Activated CD4-positive, alpha-beta T cell treated with anti-CD3 and anti-CD28 coated beads, Interleukin-2, amount 10 ng/mL, durations not matched to agents 7 days and 5 days (primary cell): ENCODE results near the gene ITIH4. TPM values are rescaled to one million over a fixed set of nuclear protein-coding genes. Genes with fewer than 3 reads are reported as not detected.

Source experiments
- CTCF ChIA-PET: fragments of 350-600 bp; sonication (Branson Sonifier 250); formaldehyde crosslinking; loops from one replicate; lab custom pipeline; 2021; ENCODE audit warnings: antibody characterized with exemption; lab: Charles Lee
- POLR2A ChIA-PET: fragments of 350-600 bp; sonication (Branson Sonifier 250); formaldehyde crosslinking; loops from one replicate; lab custom pipeline; 2021; ENCODE audit warnings: antibody characterized with exemption; lab: Charles Lee
- DNase-seq: peaks from one replicate; pipeline ENCODE4 v3.0.0-alpha.2; 2020
- H3K27ac Mint-ChIP-seq: one replicate; pipeline ENCODE4 v1.8.0; 2021; ENCODE audit warnings: mild to moderate bottlenecking, moderate library complexity, mixed read lengths
- H3K27me3 Mint-ChIP-seq: one replicate; pipeline ENCODE4 v1.8.0; 2021; ENCODE audit warnings: mixed read lengths
- H3K36me3 Mint-ChIP-seq: one replicate; pipeline ENCODE4 v1.8.0; 2021; ENCODE audit warnings: low read depth, mixed read lengths
- H3K4me1 Mint-ChIP-seq: one replicate; pipeline ENCODE4 v1.8.0; 2021; ENCODE audit warnings: mixed read lengths
- H3K4me3 Mint-ChIP-seq: one replicate; pipeline ENCODE4 v1.8.0; 2021; ENCODE audit warnings: mild to moderate bottlenecking, moderate library complexity, mixed read lengths
- H3K9me3 Mint-ChIP-seq: one replicate; pipeline ENCODE4 v1.8.0; 2021; ENCODE audit warnings: mixed read lengths
- total RNA-seq, 2 experiments: library from RNA; stranded (reverse); gene quantifications; one replicate each; pipeline ENCODE4 v1.2.3, GENCODE V29; 2021

Gene ITIH4
- total RNA-seq, 2 experiments from 2014 or later, result 25.5 to 28.6 TPM

- no peak overlapping the region for H3K4me3 Mint-ChIP-seq
- H3K36me3 Mint-ChIP-seq, result no peaks in the 10 kb centered on the region
- ChIA-PET CTCF (interaction anchor here (1.2 to 1.7 kb wide), 3 partner anchors 9 to 24 kb away, joined by 4 to 5 read pairs (median 4); partner anchors contain the start of gene NEK4), POLR2A (no interaction called here)
- DNase-seq, result no peak
- no peak overlapping the region for H3K27ac Mint-ChIP-seq
- no peaks in the 10 kb centered on the region for H3K9me3 Mint-ChIP-seq
- H3K4me1 Mint-ChIP-seq, result no peaks in the 10 kb centered on the region
- H3K27me3 Mint-ChIP-seq, result no peaks in the 10 kb centered on the region
These were observed 38.5 kb downstream of the ITIH4 start for GRCh38 chr3:52791928-52792327.

GRCh38 chr3:52791366-52791765 lies 39.1 kb downstream of the ITIH4 start:
- Mint-ChIP-seq H3K4me1 (no peaks in the 10 kb centered on the region), H3K27me3 (no peaks in the 10 kb centered on the region), H3K27ac (no peak overlapping the region), H3K4me3 (no peak overlapping the region), H3K36me3 (no peaks in the 10 kb centered on the region), H3K9me3 (no peaks in the 10 kb centered on the region)
- POLR2A ChIA-PET, result no interaction called here
- no peak for DNase-seq
- CTCF ChIA-PET, result interaction anchor here (1.2 to 1.7 kb wide), 2 partner anchors 21 to 24 kb away, joined by 4 to 5 read pairs; partner anchors contain the start of gene NEK4

- no peaks in the 10 kb centered on the region for H3K27me3 Mint-ChIP-seq
- DNase-seq, result no peak
- no peak overlapping the region for H3K4me3 Mint-ChIP-seq
- H3K4me1 Mint-ChIP-seq, result no peaks in the 10 kb centered on the region
- ChIA-PET CTCF (interaction anchor here (1.0 to 1.7 kb wide), 2 partner anchors 20 to 102 kb away, joined by 3 to 5 read pairs; partner anchors contain the start of gene NEK4), POLR2A (no interaction called here)
- H3K36me3 Mint-ChIP-seq, result no peaks in the 10 kb centered on the region
- no peak overlapping the region for H3K27ac Mint-ChIP-seq
- H3K9me3 Mint-ChIP-seq, result no peaks in the 10 kb centered on the region
These were observed 39.7 kb downstream of the ITIH4 start for GRCh38 chr3:52790741-52791140.

GRCh38 chr3:52790337-52790736 lies 40.1 kb downstream of the ITIH4 start:
- POLR2A ChIA-PET, result no interaction called here
- Mint-ChIP-seq H3K4me1 (no peaks in the 10 kb centered on the region), H3K4me3 (no peak overlapping the region), H3K36me3 (no peaks in the 10 kb centered on the region), H3K27ac (no peak overlapping the region), H3K27me3 (no peaks in the 10 kb centered on the region), H3K9me3 (no peaks in the 10 kb centered on the region)
- no peak for DNase-seq
- CTCF ChIA-PET, result interaction anchor here (0.6 to 1.0 kb wide), 4 partner anchors 25 to 263 kb away, joined by 3 read pairs; no protein-coding TSS in a partner anchor

GRCh38 chr3:52789746-52790040 lies 40.8 kb downstream of the ITIH4 start:
- ChIA-PET POLR2A (no interaction called here), CTCF (interaction anchor here (0.6 to 1.0 kb wide), 3 partner anchors 24 to 263 kb away, joined by 3 read pairs; no protein-coding TSS in a partner anchor)
- no peak overlapping the region for H3K4me3 Mint-ChIP-seq
- H3K36me3 Mint-ChIP-seq, result no peaks in the 10 kb centered on the region
- H3K27me3 Mint-ChIP-seq, result no peaks in the 10 kb centered on the region
- no peaks in the 10 kb centered on the region for H3K4me1 Mint-ChIP-seq
- no peaks in the 10 kb centered on the region for H3K9me3 Mint-ChIP-seq
- no peak for DNase-seq
- no peak overlapping the region for H3K27ac Mint-ChIP-seq

- Mint-ChIP-seq H3K4me1 (no peaks in the 10 kb centered on the region), H3K4me3 (no peak overlapping the region), H3K9me3 (no peaks in the 10 kb centered on the region), H3K27me3 (no peaks in the 10 kb centered on the region), H3K36me3 (no peaks in the 10 kb centered on the region), H3K27ac (no peak overlapping the region)
- POLR2A ChIA-PET, result no interaction called here
- DNase-seq, result no peak
- CTCF ChIA-PET, result interaction anchor here (1.0 kb wide), 1 partner anchor 24 kb away, joined by 3 read pairs; no protein-coding TSS in a partner anchor
These were observed 41.4 kb downstream of the ITIH4 start for GRCh38 chr3:52788890-52789745.

- Mint-ChIP-seq H3K4me1 (no peaks in the 10 kb centered on the region), H3K27me3 (no peaks in the 10 kb centered on the region), H3K4me3 (no peak overlapping the region), H3K27ac (no peak overlapping the region), H3K36me3 (no peaks in the 10 kb centered on the region), H3K9me3 (no peaks in the 10 kb centered on the region)
- DNase-seq, result no peak
- CTCF ChIA-PET, result no interaction called here
- POLR2A ChIA-PET, result no interaction called here
These were observed 42.5 kb downstream of the ITIH4 start for GRCh38 chr3:52787672-52788625.

GRCh38 chr3:52787246-52787645 lies 43.2 kb downstream of the ITIH4 start:
- Mint-ChIP-seq H3K27me3 (peaks cover 2% of the 10 kb centered on the region), H3K9me3 (no peaks in the 10 kb centered on the region), H3K27ac (no peak overlapping the region), H3K4me1 (no peaks in the 10 kb centered on the region), H3K36me3 (no peaks in the 10 kb centered on the region), H3K4me3 (no peak overlapping the region)
- CTCF ChIA-PET, result no interaction called here
- POLR2A ChIA-PET, result no interaction called here
- no peak for DNase-seq

GRCh38 chr3:52786330-52787215 lies 43.9 kb downstream of the ITIH4 start:
- H3K4me3 Mint-ChIP-seq, result no peak overlapping the region
- no peaks in the 10 kb centered on the region for H3K9me3 Mint-ChIP-seq
- DNase-seq, result no peak
- POLR2A ChIA-PET, result no interaction called here
- no peak overlapping the region for H3K27ac Mint-ChIP-seq
- no peaks in the 10 kb centered on the region for H3K4me1 Mint-ChIP-seq
- peaks cover 7% of the 10 kb centered on the region for H3K27me3 Mint-ChIP-seq
- no peaks in the 10 kb centered on the region for H3K36me3 Mint-ChIP-seq
- CTCF ChIA-PET, result no interaction called here

GRCh38 chr3:52784931-52785590 lies 45.4 kb downstream of the ITIH4 start:
- no peaks in the 10 kb centered on the region for H3K9me3 Mint-ChIP-seq
- POLR2A ChIA-PET, result interaction anchor here (0.6 kb wide), 1 partner anchor 224 kb away, joined by 8 read pairs; no protein-coding TSS in a partner anchor
- H3K27me3 Mint-ChIP-seq, result peaks cover 12% of the 10 kb centered on the region
- no peaks in the 10 kb centered on the region for H3K36me3 Mint-ChIP-seq
- H3K4me1 Mint-ChIP-seq, result no peaks in the 10 kb centered on the region
- CTCF ChIA-PET, result interaction anchor here (0.6 to 2.1 kb wide), 3 partner anchors 14 to 492 kb away, joined by 4 to 9 read pairs (median 7); no protein-coding TSS in a partner anchor
- H3K4me3 Mint-ChIP-seq, result no peak overlapping the region
- no peak overlapping the region for H3K27ac Mint-ChIP-seq
- DNase-seq, result no peak

GRCh38 chr3:52784021-52784621 lies 46.4 kb downstream of the ITIH4 start:
- H3K27me3 Mint-ChIP-seq, result peaks cover 12% of the 10 kb centered on the region
- no peak for DNase-seq
- ChIA-PET POLR2A (no interaction called here), CTCF (interaction anchor here (0.6 to 2.1 kb wide), 2 partner anchors 15 to 493 kb away, joined by 7 to 9 read pairs; no protein-coding TSS in a partner anchor)
- H3K9me3 Mint-ChIP-seq, result no peaks in the 10 kb centered on the region
- H3K36me3 Mint-ChIP-seq, result no peaks in the 10 kb centered on the region
- no peaks in the 10 kb centered on the region for H3K4me1 Mint-ChIP-seq
- no peak overlapping the region for H3K27ac Mint-ChIP-seq
- no peak overlapping the region for H3K4me3 Mint-ChIP-seq
